MCF 10A (cell line): ENCODE measurements around the gene ETNK2. TPM values are rescaled to one million over a fixed set of nuclear protein-coding genes. Genes with fewer than 3 reads are reported as not detected.
A peak's percentile ranks its signal among the peaks of the same experiment; 100 is the strongest.

Experiments
- BruUV-seq: library from RNA; stranded (reverse); fragments of 400-500 nt; replicated peaks from 2 replicates; lab custom pipeline; 2021; lab: Mats Ljungman, UMichigan
- CTCF ChIA-PET: fragments of 300-600 bp; sonication (Branson Sonifier 250); formaldehyde crosslinking; extraction: SDS; loops from one replicate; lab custom pipeline; 2021; ENCODE audit warnings: antibody characterized with exemption, inconsistent platforms; lab: Yijun Ruan, JAX
- POLR2A ChIA-PET: fragments of 300-600, 350-650 bp; sonication (Branson Sonifier 250); formaldehyde crosslinking; extraction: SDS; loops from one replicate; lab custom pipeline; 2020; ENCODE audit warnings: antibody characterized with exemption, inconsistent platforms; lab: Yijun Ruan, JAX
- DNase-seq: peaks from one replicate; pipeline ENCODE4 v3.0.0-alpha.2; 2018; ENCODE audit not compliant: unreplicated experiment
- H3K27ac Mint-ChIP-seq: one replicate; pipeline ENCODE4 v1.8.0; 2022; ENCODE audit warnings: mild to moderate bottlenecking, low read depth, mixed read lengths; ENCODE audit not compliant: unreplicated experiment
- H3K27me3 Mint-ChIP-seq: one replicate; pipeline ENCODE4 v1.8.0; 2022; ENCODE audit warnings: mixed read lengths; ENCODE audit not compliant: insufficient read depth, unreplicated experiment
- H3K36me3 Mint-ChIP-seq: one replicate; pipeline ENCODE4 v1.8.0; 2022; ENCODE audit warnings: mild to moderate bottlenecking, moderate library complexity, mixed read lengths; ENCODE audit not compliant: insufficient read depth, unreplicated experiment
- H3K4me1 Mint-ChIP-seq: one replicate; pipeline ENCODE4 v1.8.0; 2022; ENCODE audit warnings: mixed read lengths; ENCODE audit not compliant: insufficient read depth, unreplicated experiment
- H3K4me3 Mint-ChIP-seq: one replicate; pipeline ENCODE4 v1.8.0; 2022; ENCODE audit warnings: mild to moderate bottlenecking, moderate library complexity, mixed read lengths; ENCODE audit not compliant: unreplicated experiment
- H3K9me3 Mint-ChIP-seq: one replicate; pipeline ENCODE4 v1.8.0; 2022; ENCODE audit warnings: mixed read lengths; ENCODE audit not compliant: unreplicated experiment
- intact Hi-C: fragments of 100-400 bp; cut with micrococcal nuclease; formaldehyde crosslinking; loops from 2 replicates; pipeline ENCODE4 v1.14.1; 2022
- total RNA-seq: library from RNA; stranded (reverse); gene quantifications from 2 replicates; pipeline ENCODE4 v1.2.3, GENCODE V29; 2022
- TF ChIP-seq, protein P1 (sequence below): fragments of 200-600 bp; IDR thresholded peaks from one replicate; pipeline ENCODE4 v1.8.0; 2022; ENCODE audit warnings: antibody characterized with exemption, mild to moderate bottlenecking; ENCODE audit not compliant: unreplicated experiment

Gene ETNK2
- total RNA-seq, 1 experiment from 2014 or later, result 9.5 TPM

DNA sequence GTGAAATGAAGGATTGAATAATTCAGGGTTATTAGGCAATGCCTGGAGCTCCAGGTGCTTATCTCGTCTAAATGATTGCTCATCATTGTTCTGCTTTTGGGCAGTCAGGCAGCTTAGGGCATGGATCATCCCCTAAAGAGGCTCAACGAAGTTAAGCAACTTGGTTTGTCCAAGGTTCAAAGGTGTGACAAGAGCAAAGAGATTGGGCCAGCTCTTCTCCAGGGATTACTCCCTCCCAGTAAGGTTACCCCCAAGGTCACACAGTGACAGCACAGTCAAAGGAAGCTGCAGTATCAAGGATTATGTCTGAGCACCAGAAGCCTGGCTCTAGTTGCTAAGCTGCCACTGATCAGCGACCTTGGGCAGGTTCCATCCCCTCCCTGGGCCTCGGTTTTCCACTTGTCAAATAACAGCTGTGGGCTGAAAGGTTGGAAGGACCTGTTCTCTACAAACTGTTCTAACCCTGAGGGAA, 6.8 kb downstream of the ETNK2 start:
- no peaks in the 10 kb centered on the region for H3K9me3 Mint-ChIP-seq
- H3K36me3 Mint-ChIP-seq, result peaks cover 28% of the 10 kb centered on the region
- no peak overlapping the region for H3K4me3 Mint-ChIP-seq
- intact Hi-C loops, result no loop called here
- H3K4me1 Mint-ChIP-seq, result peaks cover 41% of the 10 kb centered on the region
- no TSS peak for BruUV-seq
- peak overlapping the region; percentile 41 for H3K27ac Mint-ChIP-seq
- DNase-seq, result no peak
- no peaks in the 10 kb centered on the region for H3K27me3 Mint-ChIP-seq
- TF ChIP-seq, protein P1, sequence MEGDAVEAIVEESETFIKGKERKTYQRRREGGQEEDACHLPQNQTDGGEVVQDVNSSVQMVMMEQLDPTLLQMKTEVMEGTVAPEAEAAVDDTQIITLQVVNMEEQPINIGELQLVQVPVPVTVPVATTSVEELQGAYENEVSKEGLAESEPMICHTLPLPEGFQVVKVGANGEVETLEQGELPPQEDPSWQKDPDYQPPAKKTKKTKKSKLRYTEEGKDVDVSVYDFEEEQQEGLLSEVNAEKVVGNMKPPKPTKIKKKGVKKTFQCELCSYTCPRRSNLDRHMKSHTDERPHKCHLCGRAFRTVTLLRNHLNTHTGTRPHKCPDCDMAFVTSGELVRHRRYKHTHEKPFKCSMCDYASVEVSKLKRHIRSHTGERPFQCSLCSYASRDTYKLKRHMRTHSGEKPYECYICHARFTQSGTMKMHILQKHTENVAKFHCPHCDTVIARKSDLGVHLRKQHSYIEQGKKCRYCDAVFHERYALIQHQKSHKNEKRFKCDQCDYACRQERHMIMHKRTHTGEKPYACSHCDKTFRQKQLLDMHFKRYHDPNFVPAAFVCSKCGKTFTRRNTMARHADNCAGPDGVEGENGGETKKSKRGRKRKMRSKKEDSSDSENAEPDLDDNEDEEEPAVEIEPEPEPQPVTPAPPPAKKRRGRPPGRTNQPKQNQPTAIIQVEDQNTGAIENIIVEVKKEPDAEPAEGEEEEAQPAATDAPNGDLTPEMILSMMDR, result no peak
- ChIA-PET POLR2A (interaction anchor here (0.7 to 1.8 kb wide), 11 partner anchors 9 to 330 kb away, joined by 3 to 12 read pairs (median 4); no protein-coding TSS in a partner anchor), CTCF (interaction anchor here (0.6 to 2.8 kb wide), 15 partner anchors 9 to 356 kb away, joined by 3 to 31 read pairs (median 4); no protein-coding TSS in a partner anchor)

DNA sequence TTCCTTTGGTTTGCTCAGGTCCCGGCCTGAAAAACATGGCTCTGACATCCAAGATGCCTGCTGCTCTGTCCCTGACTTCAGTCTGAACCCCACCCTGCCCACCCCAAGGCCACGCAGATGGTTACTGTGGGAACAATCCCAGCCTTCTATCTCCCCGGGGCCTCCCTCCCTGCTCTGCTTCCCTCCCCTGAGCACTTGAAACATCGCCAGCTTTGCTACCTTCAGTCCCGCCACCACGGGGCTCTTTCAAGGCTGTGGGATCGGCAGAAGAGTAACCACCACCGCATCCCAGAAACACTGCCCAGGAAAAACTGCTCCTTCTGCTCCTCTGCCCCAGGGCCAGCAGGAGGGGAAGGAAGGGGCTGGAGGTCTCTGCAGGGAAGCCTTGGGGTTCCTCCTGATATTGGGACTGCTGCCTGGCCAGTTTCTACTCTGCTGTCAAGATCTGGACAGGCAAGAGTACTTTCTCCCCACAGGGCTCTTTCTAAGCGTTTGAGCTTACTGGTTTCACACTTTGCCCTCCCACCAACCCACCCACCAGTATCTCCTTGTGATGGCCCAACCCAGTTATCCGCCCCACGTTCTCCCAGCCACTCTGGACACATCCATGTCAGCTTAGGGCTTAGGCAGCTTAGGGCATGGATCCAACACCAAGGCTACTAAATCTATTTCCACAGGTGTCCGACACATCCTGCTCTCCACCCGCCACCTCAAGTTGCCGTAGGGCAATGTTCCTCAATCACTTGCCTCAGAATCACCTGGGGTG, 8.4 kb downstream of the ETNK2 start:
- intact Hi-C loops, result no loop called here
- Mint-ChIP-seq H3K9me3 (no peaks in the 10 kb centered on the region), H3K36me3 (peaks cover 34% of the 10 kb centered on the region), H3K4me3 (no peak overlapping the region), H3K27ac (no peak overlapping the region), H3K27me3 (no peaks in the 10 kb centered on the region), H3K4me1 (peaks cover 25% of the 10 kb centered on the region)
- TF ChIP-seq, protein P1, result no peak
- ChIA-PET CTCF (interaction anchor here (0.5 to 2.8 kb wide), 6 partner anchors 10 to 272 kb away, joined by 3 to 31 read pairs (median 5); no protein-coding TSS in a partner anchor), POLR2A (interaction anchor here (0.5 to 1.8 kb wide), 5 partner anchors 8 to 727 kb away, joined by 3 to 10 read pairs (median 3); partner anchors contain the start of gene ETNK2)
- no peak for DNase-seq
- BruUV-seq, result no TSS peak

DNA sequence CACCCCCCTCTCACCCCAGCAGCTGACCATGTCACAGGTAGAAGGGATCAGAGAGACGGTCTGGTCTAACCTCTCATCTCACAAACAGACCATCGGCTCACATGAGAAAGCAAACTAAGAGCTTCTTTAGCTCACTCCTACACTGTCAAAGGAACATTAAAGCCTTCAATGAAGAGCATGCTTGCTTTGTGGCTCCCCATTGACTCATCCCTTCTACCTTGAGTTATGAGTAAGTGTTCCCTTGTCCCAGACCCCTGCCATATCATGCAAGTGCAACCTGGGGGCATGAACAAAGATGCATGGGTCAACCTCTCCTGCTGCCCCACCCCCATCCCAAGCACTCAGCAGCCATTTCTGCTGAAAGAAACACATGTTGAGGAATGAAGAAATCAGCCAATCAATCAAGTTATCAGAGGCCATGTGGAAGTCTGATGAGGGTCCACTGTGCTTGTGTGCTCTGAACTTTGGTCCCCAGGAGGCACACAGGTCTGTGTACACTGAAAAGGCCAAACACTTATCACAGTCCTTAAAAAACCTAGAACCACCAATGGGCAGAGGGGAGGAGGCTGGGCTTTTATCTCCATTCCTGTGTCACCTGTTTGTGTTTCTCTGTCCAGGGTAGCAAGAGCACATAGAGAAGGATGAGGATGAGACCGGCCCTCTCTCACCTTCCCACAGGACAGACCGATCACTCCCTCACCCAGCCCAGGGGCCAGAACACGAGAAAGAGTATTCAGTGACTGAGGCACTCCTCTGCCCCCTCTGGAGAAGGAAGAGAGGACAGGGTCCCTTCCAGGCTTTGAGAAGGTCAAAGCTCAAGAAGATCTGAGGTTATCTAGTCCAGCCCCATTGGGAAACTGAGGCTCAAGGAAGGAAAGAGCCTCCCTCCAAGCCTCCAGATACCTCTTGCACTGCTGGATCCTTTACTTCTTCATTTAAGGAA, 9.5 kb downstream of the ETNK2 start:
- Mint-ChIP-seq H3K4me3 (no peak overlapping the region), H3K9me3 (no peaks in the 10 kb centered on the region), H3K36me3 (peaks cover 38% of the 10 kb centered on the region), H3K27ac (no peak overlapping the region), H3K27me3 (no peaks in the 10 kb centered on the region), H3K4me1 (peaks cover 19% of the 10 kb centered on the region)
- intact Hi-C loops, result no loop called here
- TF ChIP-seq, protein P1, result no peak
- CTCF ChIA-PET, result interaction anchor here (1.0 to 7.1 kb wide), 6 partner anchors 13 to 353 kb away, joined by 3 to 90 read pairs (median 17); no protein-coding TSS in a partner anchor
- POLR2A ChIA-PET, result interaction anchor here (1.2 to 1.8 kb wide), 3 partner anchors 8 to 12 kb away, joined by 3 to 5 read pairs (median 3); no protein-coding TSS in a partner anchor
- BruUV-seq, result no TSS peak
- no peak for DNase-seq
